ENCODE results near the gene PLXNA4.

PLXNA4 gene

GRCh38 chr7:132508724-132509353 is 67.4 kb downstream of the PLXNA4 start:
- Histone ChIP-seq H3K4me1 (no peaks in the 10 kb centered on the region), H3K4me3 (no peak overlapping the region), H3K9me3 (no peaks in the 10 kb centered on the region), H3K36me3 (replicated peaks) (no peaks in the 10 kb centered on the region), H3K27me3 (ENCODE audit: low read depth) (no peaks in the 10 kb centered on the region)
- in situ Hi-C loops (cut with MboI; ENCODE audit: low sequenced_read_pairs) = no loop called here
- no peak for DNase-seq (ENCODE audit: low spot score in 2 of 2)

- Histone ChIP-seq H3K36me3 (replicated peaks) (no peaks in the 10 kb centered on the region), H3K27me3 (ENCODE audit: low read depth) (no peaks in the 10 kb centered on the region), H3K9me3 (no peaks in the 10 kb centered on the region), H3K4me3 (no peak overlapping the region), H3K4me1 (no peaks in the 10 kb centered on the region)
- in situ Hi-C loops (cut with MboI; ENCODE audit: low sequenced_read_pairs) = no loop called here
- DNase-seq (ENCODE audit: low spot score in 2 of 2) = no peak
Observed at GRCh38 chr7:132504852-132505251, 71.4 kb downstream of the PLXNA4 start.

DNA sequence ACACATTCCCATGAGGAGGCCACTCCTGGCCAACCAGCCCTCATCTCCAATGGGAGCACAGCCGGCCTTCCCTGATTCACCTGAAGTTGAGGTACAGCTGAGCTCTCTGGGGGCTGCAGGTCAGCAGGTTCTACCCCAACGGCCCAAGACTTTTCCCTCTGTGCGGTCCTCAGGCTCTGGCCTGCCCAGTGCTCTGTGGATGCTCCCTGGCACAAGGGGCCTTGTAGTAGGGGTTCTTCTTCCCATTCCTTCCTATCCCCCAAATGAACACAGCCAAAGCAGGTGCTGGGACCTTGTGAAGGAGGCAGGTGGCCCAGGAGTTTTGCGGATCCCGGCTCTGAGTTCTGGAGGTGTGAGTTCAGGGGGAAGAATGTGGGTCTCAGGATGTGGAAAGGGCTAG is 72.2 kb downstream of the PLXNA4 start:
- in situ Hi-C loops (cut with MboI; ENCODE audit: low sequenced_read_pairs) = no loop called here
- H3K4me1 ChIP-seq = no peaks in the 10 kb centered on the region
- DNase-seq (ENCODE audit: low spot score in 2 of 2) = no peak
- no peaks in the 10 kb centered on the region for H3K36me3 ChIP-seq (replicated peaks)
- no peak overlapping the region for H3K4me3 ChIP-seq
- no peaks in the 10 kb centered on the region for H3K9me3 ChIP-seq
- no peaks in the 10 kb centered on the region for H3K27me3 ChIP-seq (ENCODE audit: low read depth)

DNA sequence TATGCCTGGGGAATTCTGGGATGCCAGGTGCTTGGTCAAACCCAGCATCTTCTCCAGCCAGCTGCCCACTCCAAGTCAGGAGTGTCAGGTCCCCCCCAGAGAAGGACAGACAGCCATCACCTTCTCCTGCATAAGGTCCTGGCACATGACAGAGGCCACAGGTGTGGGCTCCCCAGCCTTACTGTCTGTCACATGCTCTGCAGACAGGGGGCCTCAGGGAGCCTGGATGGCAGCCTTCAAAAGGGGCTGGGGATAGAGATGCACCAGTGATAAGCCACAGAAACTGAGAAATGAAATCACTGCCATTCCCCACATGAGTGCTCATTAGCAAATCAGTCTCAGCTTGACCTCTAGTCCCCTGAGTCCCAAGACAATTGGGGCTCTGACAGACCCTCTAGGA is 72.9 kb downstream of the PLXNA4 start:
- H3K36me3 ChIP-seq (replicated peaks) = no peaks in the 10 kb centered on the region
- H3K9me3 ChIP-seq = no peaks in the 10 kb centered on the region
- H3K4me3 ChIP-seq = no peak overlapping the region
- DNase-seq (ENCODE audit: low spot score in 2 of 2) = no peak
- no peaks in the 10 kb centered on the region for H3K27me3 ChIP-seq (ENCODE audit: low read depth)
- no peaks in the 10 kb centered on the region for H3K4me1 ChIP-seq
- in situ Hi-C loops (cut with MboI; ENCODE audit: low sequenced_read_pairs) = no loop called here

DNA sequence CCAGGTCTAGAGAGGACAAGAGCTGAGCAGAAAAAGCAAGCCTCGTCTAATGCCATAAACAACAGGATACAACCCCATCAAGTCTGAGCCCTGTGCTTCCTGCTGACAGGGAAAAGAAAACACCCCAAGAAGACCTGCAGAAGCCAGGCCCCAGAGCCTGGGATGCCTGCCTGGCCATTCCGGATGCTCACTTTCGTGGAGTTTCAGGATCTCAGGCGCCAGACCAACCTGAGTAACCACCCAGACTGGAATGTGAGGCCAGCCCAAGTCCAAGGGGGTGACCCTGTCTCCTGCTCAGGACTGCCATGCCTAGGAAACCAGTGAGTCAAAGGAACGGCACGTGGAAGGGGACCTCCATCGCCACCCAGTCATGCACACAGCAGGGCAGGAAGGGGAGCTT is 74.3 kb downstream of the PLXNA4 start:
- no peaks in the 10 kb centered on the region for H3K9me3 ChIP-seq
- no peaks in the 10 kb centered on the region for H3K36me3 ChIP-seq (replicated peaks)
- H3K27me3 ChIP-seq (ENCODE audit: low read depth) = no peaks in the 10 kb centered on the region
- H3K4me1 ChIP-seq = no peaks in the 10 kb centered on the region
- H3K4me3 ChIP-seq = no peak overlapping the region
- DNase-seq (ENCODE audit: low spot score in 2 of 2) = no peak
- in situ Hi-C loops (cut with MboI; ENCODE audit: low sequenced_read_pairs) = no loop called here

GRCh38 chr7:132500727-132501440 is 75.4 kb downstream of the PLXNA4 start:
- DNase-seq (ENCODE audit: low spot score in 2 of 2) = no peak
- Histone ChIP-seq H3K9me3 (no peaks in the 10 kb centered on the region), H3K27me3 (ENCODE audit: low read depth) (no peaks in the 10 kb centered on the region), H3K4me1 (no peaks in the 10 kb centered on the region), H3K4me3 (no peak overlapping the region), H3K36me3 (replicated peaks) (no peaks in the 10 kb centered on the region)
- in situ Hi-C loops (cut with MboI; ENCODE audit: low sequenced_read_pairs) = no loop called here

DNA sequence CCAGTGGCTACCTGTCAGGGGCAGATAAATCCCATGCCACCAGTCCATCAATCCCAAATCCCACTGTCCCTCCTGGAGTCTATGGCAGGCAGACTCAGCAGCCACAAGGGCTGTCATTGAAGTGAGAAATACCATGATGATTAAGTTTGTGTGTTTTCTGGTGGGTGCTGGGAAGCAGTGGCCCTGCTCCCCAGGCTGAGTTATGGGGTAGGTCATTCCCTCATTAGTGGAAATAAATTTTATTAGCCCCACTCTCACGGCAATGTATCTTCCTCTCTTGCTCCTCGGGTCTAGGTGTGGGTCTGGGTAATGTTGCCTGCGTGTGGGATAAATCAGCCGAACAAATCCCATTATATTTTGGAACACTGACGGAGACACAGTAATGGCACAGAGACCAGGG is 76.8 kb downstream of the PLXNA4 start:
- no peak for DNase-seq (ENCODE audit: low spot score in 2 of 2)
- H3K9me3 ChIP-seq = no peaks in the 10 kb centered on the region
- in situ Hi-C loops (cut with MboI; ENCODE audit: low sequenced_read_pairs) = no loop called here
- H3K36me3 ChIP-seq (replicated peaks) = no peaks in the 10 kb centered on the region
- H3K4me3 ChIP-seq = no peak overlapping the region
- H3K4me1 ChIP-seq = no peaks in the 10 kb centered on the region
- no peaks in the 10 kb centered on the region for H3K27me3 ChIP-seq (ENCODE audit: low read depth)

DNA sequence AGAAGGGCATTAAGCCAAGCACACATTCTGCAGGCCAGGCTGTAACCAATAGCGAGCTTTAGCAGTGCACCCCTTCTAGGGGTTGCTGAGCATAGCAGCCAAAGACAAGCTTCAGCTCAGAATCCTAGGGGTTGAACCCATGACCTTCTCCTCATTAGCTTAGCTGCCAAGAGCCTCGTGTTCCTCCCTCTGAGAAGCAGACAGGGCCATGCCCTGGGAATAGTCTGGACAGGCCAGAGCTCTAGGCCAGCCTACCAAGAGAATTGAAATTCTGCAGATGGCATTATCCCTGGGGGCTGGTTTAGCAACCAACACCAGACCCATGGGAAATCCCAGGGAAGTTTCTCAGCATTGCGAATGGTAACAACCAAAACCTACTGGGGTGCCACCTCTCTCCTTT is 77.2 kb downstream of the PLXNA4 start:
- Histone ChIP-seq H3K4me3 (no peak overlapping the region), H3K9me3 (no peaks in the 10 kb centered on the region), H3K4me1 (no peaks in the 10 kb centered on the region), H3K27me3 (ENCODE audit: low read depth) (no peaks in the 10 kb centered on the region), H3K36me3 (replicated peaks) (no peaks in the 10 kb centered on the region)
- in situ Hi-C loops (cut with MboI; ENCODE audit: low sequenced_read_pairs) = no loop called here
- no peak for DNase-seq (ENCODE audit: low spot score in 2 of 2)

DNA sequence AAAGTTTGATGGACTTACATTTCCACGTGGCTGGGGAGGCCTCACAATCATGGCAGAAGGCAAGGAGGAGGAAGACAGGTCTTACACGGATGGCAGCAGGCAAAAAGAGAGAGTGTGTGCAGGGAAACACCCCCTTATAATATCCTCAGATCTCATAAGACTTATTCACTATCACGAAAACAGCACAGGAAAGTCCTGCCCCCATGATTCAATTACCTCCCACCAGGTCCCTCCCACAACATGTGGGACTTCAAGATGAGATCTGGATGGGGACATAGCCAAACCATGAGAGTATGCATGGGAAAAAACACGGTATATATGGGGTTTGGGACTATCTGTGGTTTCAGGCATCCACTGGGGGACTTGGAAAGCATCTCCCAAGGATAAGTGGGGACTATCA is 78.0 kb downstream of the PLXNA4 start:
- H3K4me1 ChIP-seq = no peaks in the 10 kb centered on the region
- in situ Hi-C loops (cut with MboI; ENCODE audit: low sequenced_read_pairs) = no loop called here
- DNase-seq (ENCODE audit: low spot score in 2 of 2) = no peak
- no peak overlapping the region for H3K4me3 ChIP-seq
- no peaks in the 10 kb centered on the region for H3K9me3 ChIP-seq
- H3K27me3 ChIP-seq (ENCODE audit: low read depth) = no peaks in the 10 kb centered on the region
- no peaks in the 10 kb centered on the region for H3K36me3 ChIP-seq (replicated peaks)

DNA sequence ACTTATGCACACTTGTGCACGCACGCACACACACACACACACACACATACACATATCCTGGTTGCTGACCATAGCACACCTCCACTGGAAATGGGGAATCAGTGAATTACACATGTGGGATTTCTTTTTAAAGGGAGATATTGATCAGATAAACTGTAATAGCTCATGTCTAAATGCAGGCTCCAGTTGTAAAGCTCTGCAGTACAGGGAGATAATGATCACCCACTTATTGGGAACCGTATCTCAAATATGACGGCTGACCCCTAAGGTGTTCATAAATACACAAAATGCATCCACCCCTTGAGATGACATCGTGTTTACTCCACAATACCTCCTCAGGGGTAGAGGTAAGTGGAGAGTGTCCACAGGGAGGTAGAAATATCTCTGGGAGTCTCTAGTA is 79.2 kb downstream of the PLXNA4 start:
- DNase-seq (ENCODE audit: low spot score in 2 of 2) = no peak
- Histone ChIP-seq H3K9me3 (no peaks in the 10 kb centered on the region), H3K36me3 (replicated peaks) (no peaks in the 10 kb centered on the region), H3K27me3 (ENCODE audit: low read depth) (no peaks in the 10 kb centered on the region), H3K4me1 (no peaks in the 10 kb centered on the region), H3K4me3 (no peak overlapping the region)
- in situ Hi-C loops (cut with MboI; ENCODE audit: low sequenced_read_pairs) = no loop called here

GRCh38 chr7:132495936-132496335 is 80.3 kb downstream of the PLXNA4 start:
- no peaks in the 10 kb centered on the region for H3K36me3 ChIP-seq (replicated peaks)
- no peak overlapping the region for H3K4me3 ChIP-seq
- no peaks in the 10 kb centered on the region for H3K4me1 ChIP-seq
- no peak for DNase-seq (ENCODE audit: low spot score in 2 of 2)
- no peaks in the 10 kb centered on the region for H3K27me3 ChIP-seq (ENCODE audit: low read depth)
- in situ Hi-C loops (cut with MboI; ENCODE audit: low sequenced_read_pairs) = no loop called here
- H3K9me3 ChIP-seq = no peaks in the 10 kb centered on the region

GRCh38 chr7:132494474-132494873 is 81.8 kb downstream of the PLXNA4 start:
- DNase-seq (ENCODE audit: low spot score in 2 of 2) = no peak
- no peaks in the 10 kb centered on the region for H3K9me3 ChIP-seq
- in situ Hi-C loops (cut with MboI; ENCODE audit: low sequenced_read_pairs) = no loop called here
- H3K27me3 ChIP-seq (ENCODE audit: low read depth) = no peaks in the 10 kb centered on the region
- H3K4me3 ChIP-seq = no peak overlapping the region
- H3K36me3 ChIP-seq (replicated peaks) = no peaks in the 10 kb centered on the region
- H3K4me1 ChIP-seq = no peaks in the 10 kb centered on the region

- Histone ChIP-seq H3K36me3 (replicated peaks) (no peaks in the 10 kb centered on the region), H3K4me1 (no peaks in the 10 kb centered on the region), H3K27me3 (ENCODE audit: low read depth) (no peaks in the 10 kb centered on the region), H3K4me3 (no peak overlapping the region), H3K9me3 (no peaks in the 10 kb centered on the region)
- in situ Hi-C loops (cut with MboI; ENCODE audit: low sequenced_read_pairs) = no loop called here
- DNase-seq (ENCODE audit: low spot score in 2 of 2) = no peak
Observed at GRCh38 chr7:132492823-132493445, 83.3 kb downstream of the PLXNA4 start.

- in situ Hi-C loops (cut with MboI; ENCODE audit: low sequenced_read_pairs) = no loop called here
- H3K4me1 ChIP-seq = no peaks in the 10 kb centered on the region
- no peaks in the 10 kb centered on the region for H3K9me3 ChIP-seq
- H3K4me3 ChIP-seq = no peak overlapping the region
- no peaks in the 10 kb centered on the region; the same call in 1 of the 2 replicates for H3K27me3 ChIP-seq (ENCODE audit: low read depth)
- H3K36me3 ChIP-seq (replicated peaks) = no peaks in the 10 kb centered on the region
- no peak for DNase-seq (ENCODE audit: low spot score in 2 of 2)
Observed at GRCh38 chr7:132491391-132491945, 84.8 kb downstream of the PLXNA4 start.
